Astrocyte of the cerebellum (primary cell): ENCODE results near the gene ACACB.

Source experiments
- DNase-seq: peaks from one replicate; pipeline ENCODE4 v3.0.0-alpha.2; 2011; ENCODE audit warnings: low read depth
- H3K4me3 ChIP-seq: 2 replicates; pipeline ENCODE4 v1.5.1; 2011; ENCODE audit warnings: mild to moderate bottlenecking, low read depth, low read length, moderate library complexity
- CTCF ChIP-seq: IDR thresholded peaks from 2 replicates; pipeline ENCODE4 v1.5.1; 2012; ENCODE audit warnings: low read length, low read depth, moderate library complexity, mild to moderate bottlenecking; ENCODE audit errors: missing control alignments
- in situ Hi-C: cut with HindIII; loops from 2 replicates; pipeline ENCODE4 v1.10.0; 2017; ENCODE audit warnings: low sequenced_read_pairs

ACACB gene

GRCh38 chr12:109232731-109233130, 116.3 kb downstream of the ACACB start:
- TF ChIP-seq CTCF = no peak
- in situ Hi-C loops = loop anchor here (5.0 kb wide), 1 partner anchor 45 kb away; no protein-coding TSS in a partner anchor
- H3K4me3 ChIP-seq = no peak overlapping the region
- no peak for DNase-seq

- no peak for DNase-seq
- H3K4me3 ChIP-seq = no peak overlapping the region
- in situ Hi-C loops = loop anchor here (5.0 kb wide), 1 partner anchor 43 kb away; no protein-coding TSS in a partner anchor
- no peak for TF ChIP-seq CTCF
Observed at GRCh38 chr12:109234012-109234411, 117.6 kb downstream of the ACACB start.

GRCh38 chr12:109236257-109236656, 119.9 kb downstream of the ACACB start:
- in situ Hi-C loops = no loop called here
- DNase-seq = no peak
- no peak overlapping the region for H3K4me3 ChIP-seq
- no peak for TF ChIP-seq CTCF

GRCh38 chr12:109239179-109239578, 122.8 kb downstream of the ACACB start:
- no peak for TF ChIP-seq CTCF
- in situ Hi-C loops = no loop called here
- no peak overlapping the region for H3K4me3 ChIP-seq
- DNase-seq = no peak

- no peak for DNase-seq
- no peak for TF ChIP-seq CTCF
- no peak overlapping the region for H3K4me3 ChIP-seq
- in situ Hi-C loops = no loop called here
Observed at GRCh38 chr12:109239691-109240090, 123.3 kb downstream of the ACACB start.

- no peak for DNase-seq
- in situ Hi-C loops = no loop called here
- H3K4me3 ChIP-seq = no peak overlapping the region
Observed at GRCh38 chr12:109240365-109240764, 124.0 kb downstream of the ACACB start.

More at GRCh38 chr12:109240365-109240764, 124.0 kb downstream of the ACACB start:
- TF ChIP-seq CTCF = no peak
